ENCODE data around the gene PLOD3. TPM values are rescaled to one million over a fixed set of nuclear protein-coding genes. Genes with fewer than 3 reads are reported as not detected.

Gene PLOD3
- total and polyA plus RNA-seq, 4 experiments from 2014 or later, result 24.6 to 72.4 (median 47.2) TPM

DNA sequence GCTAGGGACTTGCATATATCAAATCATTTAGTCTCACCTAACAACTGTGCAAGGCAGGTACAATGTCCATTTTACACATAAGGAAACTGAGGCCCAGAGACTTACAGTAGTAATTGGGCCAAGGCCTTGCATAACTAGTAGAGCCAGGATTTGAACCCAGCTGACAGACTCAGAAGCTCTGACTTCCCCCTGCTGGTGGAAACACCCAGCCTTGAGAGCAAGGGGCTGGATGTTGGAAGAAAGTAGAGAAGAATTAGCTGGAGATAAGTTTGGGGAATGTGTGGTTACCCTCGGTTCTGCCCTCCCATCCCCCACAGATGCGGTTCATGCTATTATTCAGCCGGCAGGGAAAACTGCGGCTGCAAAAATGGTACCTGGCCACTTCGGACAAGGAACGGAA is 61.1 kb downstream of the PLOD3 start:
- peaks cover 13% of the 10 kb centered on the region for H3K4me1 ChIP-seq (ENCODE audit: insufficient read depth, low read length)
- Mint-ChIP-seq H3K36me3 (peaks cover 16 to 27% of the 10 kb centered on the region in 2 donors), H3K4me3 (peak overlapping the region in 4 of 8 donors; percentile 10 to 40 (median 35)), H3K4me1 (peaks cover 6 to 15% (median 12%) of the 10 kb centered on the region in 4 donors), H3K27ac (peak overlapping the region in 1 of 7 donors; percentile 13), H3K9me3 (no peaks in the 10 kb centered on the region), H3K27me3 (peaks cover 0 to 2% of the 10 kb centered on the region in 2 donors)
- intact Hi-C loops (cut with micrococcal nuclease), result no loop called here
- DNase-seq, result no peak
- peaks cover 2% of the 10 kb centered on the region for H3K36me3 ChIP-seq (ENCODE audit: insufficient read depth, low read length)
- no peaks in the 10 kb centered on the region for H3K9me3 ChIP-seq (ENCODE audit: control insufficient read depth in 1 of 2, low read length in 2 of 2)
- no peak overlapping the region for H3K27ac ChIP-seq (ENCODE audit: low read depth, low read length)
- H3K27me3 ChIP-seq (ENCODE audit: insufficient read depth, low read length), result no peaks in the 10 kb centered on the region
- CTCF ChIA-PET (ENCODE audit: partially characterized antibody), result interaction anchor here (1.3 to 3.5 kb wide), 7 partner anchors 9 to 88 kb away, joined by 4 to 32 read pairs (median 5); partner anchors contain the start of genes FIS1 and VGF
- POLR2A ChIA-PET (ENCODE audit: partially characterized antibody), result no interaction called here
- H3K4me3 ChIP-seq (ENCODE audit: low read length in 2 of 2), result no peak overlapping the region

Small RNA genes within 50 kb of the gene (microRNA-seq; reads per million reads assigned to microRNA genes)
- not detected for gene MIR4653 (ENCODE audit: borderline microRNAs expressed, borderline number of aligned reads, borderline replicate concordance)

Other genes starting within 250 kb of the PLOD3 start
- gene MUC12, start 248.0 kb downstream of the PLOD3 start, total RNA-seq, result not detected
- gene MUC12, start 248.0 kb downstream of the PLOD3 start, polyA plus RNA-seq, result under 1 TPM in 1 of 2 donors, not detected in 1; 0.45 TPM
- gene MUC17, start 197.5 kb downstream of the PLOD3 start, total RNA-seq, result not detected
- gene MUC17, start 197.5 kb downstream of the PLOD3 start, polyA plus RNA-seq, result not detected
- 10 to 100 TPM; 79.4 to 81.1 TPM for gene TRIM56, start 132.1 kb downstream of the PLOD3 start, total RNA-seq
- 10 to 100 TPM in 1 of 2 donors, 1 to 10 TPM in 1; 2.8 to 16.3 TPM for gene TRIM56, start 132.1 kb downstream of the PLOD3 start, polyA plus RNA-seq
- under 1 TPM; 0.11 to 0.20 TPM for gene SERPINE1, start 90.5 kb downstream of the PLOD3 start, total RNA-seq
- gene SERPINE1, start 90.5 kb downstream of the PLOD3 start, polyA plus RNA-seq, result not detected
- 10 to 100 TPM in 1 of 2 experiments, 1 to 10 TPM in 1; 8.8 to 10.8 TPM for gene AP1S1, start 63.1 kb downstream of the PLOD3 start, total RNA-seq
- 1 to 10 TPM; 4.2 to 8.2 TPM for gene AP1S1, start 63.1 kb downstream of the PLOD3 start, polyA plus RNA-seq
- gene VGF, start 52.0 kb downstream of the PLOD3 start, total RNA-seq, result not detected
- gene VGF, start 52.0 kb downstream of the PLOD3 start, polyA plus RNA-seq, result not detected
- not detected for gene NAT16, start 37.3 kb downstream of the PLOD3 start, total RNA-seq
- gene NAT16, start 37.3 kb downstream of the PLOD3 start, polyA plus RNA-seq, result not detected
- gene MOGAT3, start 16.5 kb downstream of the PLOD3 start, total RNA-seq, result not detected
- not detected for gene MOGAT3, start 16.5 kb downstream of the PLOD3 start, polyA plus RNA-seq
- gene ZNHIT1, start 584 bp upstream of the PLOD3 start, total RNA-seq, result 10 to 100 TPM; 44.6 to 46.0 TPM
- gene ZNHIT1, start 584 bp upstream of the PLOD3 start, polyA plus RNA-seq, result 10 to 100 TPM; 61.0 to 83.5 TPM
- gene CLDN15, start 20.2 kb upstream of the PLOD3 start, total RNA-seq, result 10 to 100 TPM; 47.1 to 50.4 TPM
- gene CLDN15, start 20.2 kb upstream of the PLOD3 start, polyA plus RNA-seq, result under 1 TPM; 0.36 to 0.99 TPM
- gene FIS1, start 27.5 kb upstream of the PLOD3 start, total RNA-seq, result 100 to 1,000 TPM; 100 to 104 TPM
- 100 to 1,000 TPM; 186 to 198 TPM for gene FIS1, start 27.5 kb upstream of the PLOD3 start, polyA plus RNA-seq
- 1 to 10 TPM; 2.6 TPM for gene IFT22, start 104.2 kb upstream of the PLOD3 start, total RNA-seq
- 1 to 10 TPM; 6.3 to 6.7 TPM for gene IFT22, start 104.2 kb upstream of the PLOD3 start, polyA plus RNA-seq
- gene COL26A1, start 145.3 kb upstream of the PLOD3 start, total RNA-seq, result not detected
- not detected for gene COL26A1, start 145.3 kb upstream of the PLOD3 start, polyA plus RNA-seq